ENCODE measurements around the gene DPPA3.

DPPA3 gene

DNA sequence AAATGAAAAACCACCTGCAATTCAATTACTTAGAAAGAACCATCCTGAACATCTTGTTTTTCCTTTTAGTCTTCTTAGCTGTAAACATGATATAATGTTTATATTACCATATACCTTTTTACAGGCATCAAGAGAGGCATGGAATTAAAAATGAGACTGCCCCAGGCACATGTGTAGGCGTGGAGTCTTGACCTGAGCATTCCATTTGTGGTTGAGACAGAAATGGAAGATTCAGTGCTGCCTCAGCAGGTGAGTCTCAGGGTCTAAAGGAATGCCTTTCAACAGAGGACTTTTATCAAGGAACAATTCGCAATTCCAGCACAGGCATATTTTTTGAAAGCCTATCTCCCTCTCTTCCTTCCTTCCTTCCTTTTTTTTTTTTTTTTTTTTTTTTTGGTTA is 45.8 kb downstream of the DPPA3 start:
- H4K20me1 ChIP-seq (ENCODE audit: insufficient read depth, low read length), result no peaks in the 10 kb centered on the region
- no peak overlapping the region for H3K9ac ChIP-seq (ENCODE audit: low read length)
- H3K4me3 ChIP-seq (ENCODE audit: low read depth, low read length, poor library complexity, severe bottlenecking), result no peak overlapping the region
- no peaks in the 10 kb centered on the region for H3K79me2 ChIP-seq (ENCODE audit: insufficient read depth, low read length)
- H3K4me2 ChIP-seq (ENCODE audit: low read length), result no peak overlapping the region
- no peak overlapping the region for H3K27ac ChIP-seq (ENCODE audit: low read depth, low read length, poor library complexity, severe bottlenecking)
- H3F3A ChIP-seq (ENCODE audit: insufficient read depth, low read length), result no peaks in the 10 kb centered on the region
- H3K4me1 ChIP-seq (ENCODE audit: insufficient read depth, low read length, severe bottlenecking), result no peaks in the 10 kb centered on the region
- TF ChIP-seq CTCF (IDR thresholded peaks at IDR 0.05; ENCODE audit: low read length), result no peak
- TF ChIP-seq EZH2 (IDR thresholded peaks at IDR 0.05; ENCODE audit: borderline replicate concordance, low read length), result no peak
- no peaks in the 10 kb centered on the region for H3K27me3 ChIP-seq (ENCODE audit: insufficient read depth, low read length)
- H3K9me3 ChIP-seq (ENCODE audit: low read length), result no peaks in the 10 kb centered on the region
- H3K9me2 ChIP-seq (ENCODE audit: low read depth, low read length), result no peaks in the 10 kb centered on the region
- no peaks in the 10 kb centered on the region for H3K36me3 ChIP-seq (ENCODE audit: insufficient read depth, low read length)
- H2AFZ ChIP-seq (ENCODE audit: low read length), result no peak overlapping the region

DNA sequence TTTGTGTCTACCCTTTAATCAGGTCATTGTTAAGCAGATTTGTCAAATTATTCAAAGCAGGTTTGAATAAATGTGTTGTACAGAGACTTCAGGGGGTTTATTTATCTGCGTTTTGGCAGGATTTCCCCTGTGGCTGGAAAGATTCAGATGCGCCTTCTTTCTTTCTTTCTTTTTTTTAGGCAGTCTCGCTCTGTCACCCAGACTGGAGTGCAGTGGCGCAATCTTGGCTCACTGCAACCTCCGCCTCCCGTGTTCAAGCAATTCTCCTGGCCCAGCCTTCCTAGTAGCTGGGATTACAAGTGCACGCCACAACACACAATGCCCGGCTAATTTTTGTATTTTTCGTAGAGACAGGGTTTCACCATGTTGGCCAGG is 47.5 kb downstream of the DPPA3 start:
- Histone ChIP-seq H3K4me2 (ENCODE audit: low read length) (no peak overlapping the region), H3K9ac (ENCODE audit: low read length) (no peak overlapping the region)

More for the DNA sequence above, 47.5 kb downstream of the DPPA3 start:
- Histone ChIP-seq H3K36me3 (ENCODE audit: insufficient read depth, low read length) (no peaks in the 10 kb centered on the region), H3K27me3 (ENCODE audit: insufficient read depth, low read length) (no peaks in the 10 kb centered on the region), H3K9me2 (ENCODE audit: low read depth, low read length) (no peaks in the 10 kb centered on the region), H3K27ac (ENCODE audit: low read depth, low read length, poor library complexity, severe bottlenecking) (no peak overlapping the region), H3K9me3 (ENCODE audit: low read length) (no peaks in the 10 kb centered on the region), H3F3A (ENCODE audit: insufficient read depth, low read length) (no peaks in the 10 kb centered on the region), H2AFZ (ENCODE audit: low read length) (no peak overlapping the region), H3K79me2 (ENCODE audit: insufficient read depth, low read length) (no peaks in the 10 kb centered on the region), H4K20me1 (ENCODE audit: insufficient read depth, low read length) (no peaks in the 10 kb centered on the region), H3K4me1 (ENCODE audit: insufficient read depth, low read length, severe bottlenecking) (no peaks in the 10 kb centered on the region), H3K4me3 (ENCODE audit: low read depth, low read length, poor library complexity, severe bottlenecking) (no peak overlapping the region)
- TF ChIP-seq CTCF (IDR thresholded peaks at IDR 0.05; ENCODE audit: low read length), result no peak
- TF ChIP-seq EZH2 (IDR thresholded peaks at IDR 0.05; ENCODE audit: borderline replicate concordance, low read length), result no peak

Data from OCI-LY1 (cell line).